GM19372 (cell line): Measurements from ENCODE around the gene SRSF10.

Experiments
- ATAC-seq: cut with Tn5 transposase; IDR thresholded peaks from one replicate; pipeline ENCODE4 v1.9.1; 2021; ENCODE audit warnings: mild to moderate bottlenecking, low read depth, moderate library complexity; ENCODE audit not compliant: unreplicated experiment

Gene SRSF10

GRCh38 chr1:23914921-23915320 is 65.2 kb downstream of the SRSF10 start:
- no peak for ATAC-seq
